ENCODE data around the gene NINJ1.
"Not testable (repeated sequence)": the region's sequence is repeated elsewhere in the genome, so short reads cannot be mapped to it uniquely, and the experiment has no call there.

Gene NINJ1

DNA sequence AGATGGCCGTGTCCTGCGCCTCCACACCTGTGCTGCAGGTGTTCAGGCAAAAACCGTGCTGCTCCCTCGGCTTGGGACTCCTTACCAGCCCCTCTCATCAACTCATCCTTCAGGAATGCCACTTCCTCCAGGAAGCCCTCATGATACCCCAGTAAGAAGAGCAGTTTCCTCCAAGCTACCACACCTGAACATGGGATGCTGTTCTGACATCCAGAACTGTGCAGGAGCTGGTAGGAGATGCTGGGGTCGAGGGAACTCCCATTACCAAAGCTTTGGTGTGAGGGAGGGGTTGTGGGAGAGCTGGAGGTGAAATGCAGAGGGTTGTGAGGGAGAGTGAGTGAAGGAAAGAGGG lies 19.1 kb downstream of the NINJ1 start:
- Mint-ChIP-seq H3K4me3 (peak overlapping the region; percentile 52), H3K27ac (peak overlapping the region; percentile 93), H3K9me3 (no peaks in the 10 kb centered on the region), H3K4me1 (peaks cover 46 to 68% of the 10 kb centered on the region in 2 donors), H3K36me3 (peaks cover 29 to 51% of the 10 kb centered on the region in 2 donors), H3K27me3 (no peaks in the 10 kb centered on the region)
- DNase-seq = no peak
- ATAC-seq (replicated peaks) = no peak

DNA sequence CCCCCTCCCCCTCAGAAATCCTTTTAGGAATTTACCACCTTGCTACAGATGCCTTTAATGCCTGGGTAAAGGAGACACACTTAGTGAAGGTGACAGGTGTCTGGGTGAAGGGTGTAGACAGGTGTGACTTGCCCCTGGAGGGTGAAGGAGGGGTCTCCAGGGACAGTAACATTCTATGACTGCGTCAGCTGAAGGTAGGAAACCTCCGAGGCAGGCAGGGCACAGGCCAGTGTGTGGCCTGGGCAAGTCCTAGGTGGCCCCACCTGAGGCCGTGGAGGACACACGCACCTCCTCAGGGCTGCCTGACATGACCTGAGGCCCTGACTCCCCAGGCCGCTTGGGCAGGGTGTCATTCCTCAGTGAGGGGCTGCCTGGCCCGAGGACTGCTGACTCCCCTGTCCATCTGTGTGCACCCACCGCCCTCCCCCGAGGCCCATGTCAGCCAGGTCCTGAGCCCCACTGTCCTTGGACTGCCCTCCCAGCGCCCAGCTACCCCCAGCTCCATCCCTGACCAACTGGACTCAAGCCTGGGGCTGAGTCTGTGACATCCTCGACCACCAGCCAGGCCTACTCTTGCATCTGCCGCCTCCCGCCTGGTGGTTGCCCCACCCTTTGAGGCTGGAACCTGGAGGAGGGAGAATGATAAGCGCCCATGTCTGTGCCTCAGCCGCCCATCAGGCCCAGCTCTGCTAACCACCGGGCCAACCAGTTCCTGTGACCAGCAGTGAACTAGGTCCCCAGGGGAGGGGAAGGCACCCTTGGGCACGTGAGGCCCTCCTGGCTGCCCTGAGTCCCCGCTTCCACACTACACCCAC lies 19.7 kb downstream of the NINJ1 start:
- no peak for ATAC-seq (replicated peaks)
- Mint-ChIP-seq H3K9me3 (no peaks in the 10 kb centered on the region), H3K36me3 (peaks cover 26 to 46% of the 10 kb centered on the region in 2 donors), H3K4me3 (peak overlapping the region; percentile 19 to 52), H3K27ac (peak overlapping the region; percentile 93), H3K27me3 (no peaks in the 10 kb centered on the region), H3K4me1 (peaks cover 40 to 66% of the 10 kb centered on the region in 2 donors)
- no peak for DNase-seq

- Mint-ChIP-seq H3K4me3 (peak overlapping the region; percentile 21 to 56), H3K36me3 (peaks cover 29 to 43% of the 10 kb centered on the region in 2 donors), H3K27me3 (no peaks in the 10 kb centered on the region), H3K4me1 (peaks cover 41 to 72% of the 10 kb centered on the region in 2 donors), H3K9me3 (no peaks in the 10 kb centered on the region), H3K27ac (peak overlapping the region; percentile 92)
- ATAC-seq (replicated peaks) (no peak), DNase-seq (no peak)
Observed at GRCh38 chr9:93112864-93113389, 21.1 kb downstream of the NINJ1 start.

DNA sequence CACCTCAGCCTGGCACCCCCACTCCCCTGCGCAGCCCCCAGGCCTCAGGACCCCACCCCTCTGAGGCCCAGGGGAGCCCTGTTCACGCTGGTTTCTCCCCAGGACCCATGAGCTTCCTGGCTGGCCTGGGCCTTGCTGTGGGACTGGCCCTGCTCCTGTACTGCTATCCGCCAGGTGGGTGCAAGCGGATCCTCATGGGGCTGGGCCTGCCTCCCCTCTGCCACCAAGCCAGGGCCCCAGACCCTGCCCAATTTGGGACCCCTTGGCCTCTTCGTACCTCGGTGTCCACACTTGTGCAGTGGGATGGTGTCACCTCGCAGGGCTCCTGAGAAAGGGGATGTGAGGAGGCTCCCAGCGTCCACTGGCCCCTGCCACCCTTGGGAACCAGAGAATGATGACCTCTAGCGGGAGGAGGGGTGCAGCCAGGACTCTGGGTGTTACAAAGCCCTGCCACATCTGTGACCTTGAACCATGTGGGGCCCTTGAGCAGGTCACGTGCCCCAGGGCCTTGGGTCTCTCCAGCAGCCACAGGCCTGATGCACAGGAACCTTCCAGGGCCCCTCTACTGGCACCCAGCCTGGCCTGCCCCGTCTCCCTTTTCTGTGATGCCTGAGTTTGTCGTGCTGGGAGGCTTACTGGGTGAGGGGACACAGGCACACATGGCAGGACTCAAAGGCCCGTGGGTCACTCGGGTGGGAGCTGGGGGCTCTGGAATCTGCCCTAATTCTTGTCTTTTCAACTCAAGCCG lies 21.8 kb downstream of the NINJ1 start:
- Mint-ChIP-seq H3K27ac (peak overlapping the region; percentile 92), H3K36me3 (peaks cover 29 to 48% of the 10 kb centered on the region in 2 donors), H3K9me3 (no peaks in the 10 kb centered on the region), H3K4me1 (peaks cover 43 to 78% of the 10 kb centered on the region in 2 donors), H3K27me3 (no peaks in the 10 kb centered on the region), H3K4me3 (peak overlapping the region; percentile 4 to 32)
- DNase-seq (no peak), ATAC-seq (replicated peaks) (peak; percentile 1 to 2)

- Mint-ChIP-seq H3K27me3 (no peaks in the 10 kb centered on the region), H3K9me3 (no peaks in the 10 kb centered on the region), H3K36me3 (peaks cover 29 to 52% of the 10 kb centered on the region in 2 donors), H3K4me1 (peaks cover 43 to 85% of the 10 kb centered on the region in 2 donors), H3K4me3 (peak overlapping the region; percentile 4 to 32), H3K27ac (peak overlapping the region; percentile 92)
- DNase-seq = peak; percentile 61
- ATAC-seq (replicated peaks) = peak; percentile 82 to 86
Observed at GRCh38 chr9:93111371-93112115, 22.5 kb downstream of the NINJ1 start.

DNA sequence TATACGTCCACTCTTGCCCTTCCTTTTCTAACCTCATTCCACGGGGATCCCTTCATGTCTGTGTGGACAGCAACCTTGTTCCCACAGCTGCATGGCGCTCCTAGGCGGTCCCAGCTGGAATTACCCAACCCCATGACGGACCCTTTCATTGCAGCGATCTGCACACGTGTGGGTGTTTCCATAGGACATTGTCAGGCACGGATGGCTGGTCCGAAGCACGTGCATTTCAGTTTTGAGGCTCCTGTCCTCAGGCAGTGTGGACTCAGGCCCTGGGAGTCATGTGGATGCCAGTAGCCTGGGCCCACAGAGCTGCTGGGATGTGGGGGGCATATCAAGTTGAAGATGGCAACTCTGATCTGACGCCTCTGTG lies 23.1 kb downstream of the NINJ1 start:
- Mint-ChIP-seq H3K4me1 (peaks cover 43 to 87% of the 10 kb centered on the region in 2 donors), H3K27ac (peak overlapping the region; percentile 92), H3K27me3 (no peaks in the 10 kb centered on the region), H3K36me3 (peaks cover 29 to 52% of the 10 kb centered on the region in 2 donors), H3K9me3 (no peaks in the 10 kb centered on the region), H3K4me3 (peak overlapping the region; percentile 32 to 37)
- no peak for DNase-seq
- peak in 1 of 2 donors; percentile 3 for ATAC-seq (replicated peaks)

- ATAC-seq (replicated peaks) (peak in 1 of 2 donors; percentile 4), DNase-seq (no peak)
- H3K4me3 Mint-ChIP-seq = peak overlapping the region; percentile 32 to 37
- H3K27me3 Mint-ChIP-seq = no peaks in the 10 kb centered on the region
- H3K36me3 Mint-ChIP-seq = peaks cover 31 to 56% of the 10 kb centered on the region in 2 donors
- H3K4me1 Mint-ChIP-seq = peaks cover 45 to 93% of the 10 kb centered on the region in 2 donors
- peak overlapping the region; percentile 92 for H3K27ac Mint-ChIP-seq
- no peaks in the 10 kb centered on the region for H3K9me3 Mint-ChIP-seq
Observed at GRCh38 chr9:93110311-93110855, 23.7 kb downstream of the NINJ1 start.

- H3K4me1 Mint-ChIP-seq = peaks cover 35 to 75% of the 10 kb centered on the region in 2 donors
- peaks cover 2 to 8% of the 10 kb centered on the region in 2 donors for H3K9me3 Mint-ChIP-seq
- peak overlapping the region in 1 of 2 donors; percentile 28 for H3K4me3 Mint-ChIP-seq
- DNase-seq (no peak), ATAC-seq (replicated peaks) (peak; percentile 56 to 61)
- peaks cover 31 to 59% of the 10 kb centered on the region in 2 donors for H3K36me3 Mint-ChIP-seq
- peak overlapping the region; percentile 37 for H3K27ac Mint-ChIP-seq
- H3K27me3 Mint-ChIP-seq = no peaks in the 10 kb centered on the region
Observed at GRCh38 chr9:93108291-93109041, 25.6 kb downstream of the NINJ1 start.

- Mint-ChIP-seq H3K4me3 (no peak overlapping the region), H3K27me3 (no peaks in the 10 kb centered on the region), H3K9me3 (peaks cover 2 to 8% of the 10 kb centered on the region in 2 donors), H3K36me3 (peaks cover 31 to 55% of the 10 kb centered on the region in 2 donors), H3K4me1 (peaks cover 34 to 69% of the 10 kb centered on the region in 2 donors), H3K27ac (no peak overlapping the region)
- DNase-seq = no peak
- ATAC-seq (replicated peaks) = no peak
Observed at GRCh38 chr9:93107825-93108161, 26.3 kb downstream of the NINJ1 start.

- Mint-ChIP-seq H3K27ac (no peak overlapping the region), H3K9me3 (peaks cover 2 to 8% of the 10 kb centered on the region in 2 donors), H3K4me3 (no peak overlapping the region), H3K36me3 (peaks cover 31 to 50% of the 10 kb centered on the region in 2 donors), H3K4me1 (peaks cover 32 to 64% of the 10 kb centered on the region in 2 donors), H3K27me3 (no peaks in the 10 kb centered on the region)
- DNase-seq (no peak), ATAC-seq (replicated peaks) (no peak)
Observed at GRCh38 chr9:93107151-93107824, 26.8 kb downstream of the NINJ1 start.

DNA sequence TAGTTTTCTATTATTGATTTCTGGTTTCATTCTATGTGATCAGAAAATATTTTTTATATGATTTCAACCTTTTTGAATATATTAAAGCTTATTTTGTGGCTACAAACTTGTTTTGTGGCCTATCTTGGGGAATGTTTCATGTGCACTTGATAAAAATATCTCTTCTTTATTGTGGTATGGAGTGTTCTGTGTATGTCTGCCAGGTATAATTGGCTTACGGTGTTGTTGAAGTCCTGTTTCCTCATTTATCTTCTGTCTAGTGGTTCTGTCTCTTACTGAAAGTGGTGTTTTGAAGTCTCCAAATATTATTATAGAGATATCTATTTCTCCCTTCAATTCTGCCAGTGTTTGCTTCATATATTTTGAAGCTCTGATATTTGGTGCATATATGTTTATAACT lies 28.4 kb downstream of the NINJ1 start:
- no peak for ATAC-seq (replicated peaks)
- Mint-ChIP-seq H3K27me3 (no peaks in the 10 kb centered on the region), H3K27ac (no peak overlapping the region), H3K4me3 (no peak overlapping the region), H3K36me3 (peaks cover 22 to 43% of the 10 kb centered on the region in 2 donors), H3K4me1 (peaks cover 18 to 47% of the 10 kb centered on the region in 2 donors), H3K9me3 (peaks cover 2 to 8% of the 10 kb centered on the region in 2 donors)
- DNase-seq = no peak

DNA sequence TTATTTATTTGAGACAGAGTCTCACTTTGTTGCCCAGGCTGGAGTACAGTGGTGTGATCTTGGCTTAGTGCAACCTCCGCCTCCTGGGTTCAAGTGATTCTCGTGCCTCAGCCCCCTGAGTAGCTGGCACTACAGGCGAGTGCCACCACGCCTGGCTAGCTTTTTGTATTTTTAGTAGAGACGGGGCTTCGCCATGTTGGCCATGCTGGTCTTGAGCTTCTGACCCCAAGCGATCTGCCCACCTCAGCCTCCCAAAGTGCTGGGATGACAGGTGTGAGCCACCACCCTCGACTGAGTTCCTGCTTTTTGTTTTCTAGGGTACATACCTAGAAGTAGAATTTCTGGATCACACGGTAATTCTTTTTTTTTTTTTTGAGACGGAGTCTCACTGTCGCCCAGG lies 33.0 kb downstream of the NINJ1 start:
- not testable (repeated sequence) for ATAC-seq (replicated peaks)

DNA sequence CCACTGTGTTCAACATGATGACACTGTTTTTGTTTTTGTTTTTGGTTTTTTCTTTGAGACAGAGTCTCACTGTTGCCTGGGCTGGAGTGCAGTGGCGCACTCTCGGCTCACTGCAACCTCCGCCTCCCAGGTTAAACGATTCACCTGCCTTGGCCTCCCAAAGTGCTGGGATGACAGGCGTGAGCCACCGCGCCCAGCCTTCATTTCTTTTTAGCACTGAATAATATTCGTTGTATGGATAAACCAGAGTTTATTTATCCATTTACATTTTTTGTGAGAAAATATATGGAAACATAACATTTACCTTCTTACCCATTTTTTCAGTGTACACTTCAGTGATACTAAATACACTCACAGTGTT lies 33.8 kb downstream of the NINJ1 start:
- Mint-ChIP-seq H3K36me3 (peaks cover 12 to 21% of the 10 kb centered on the region in 2 donors), H3K27ac (no peak overlapping the region), H3K4me1 (peaks cover 22 to 38% of the 10 kb centered on the region in 2 donors), H3K27me3 (no peaks in the 10 kb centered on the region), H3K9me3 (peaks cover 2 to 8% of the 10 kb centered on the region in 2 donors), H3K4me3 (no peak overlapping the region)
- ATAC-seq (replicated peaks) = no peak
- DNase-seq = no peak

More for the DNA sequence above, 33.0 kb downstream of the NINJ1 start:
- H3K27ac Mint-ChIP-seq, H3K27me3 Mint-ChIP-seq, H3K4me3 Mint-ChIP-seq, DNase-seq, H3K9me3 Mint-ChIP-seq: not testable (repeated sequence)
- H3K4me1 Mint-ChIP-seq = peaks cover 24 to 45% of the 10 kb centered on the region in 2 donors
- peaks cover 14 to 25% of the 10 kb centered on the region in 2 donors for H3K36me3 Mint-ChIP-seq

Measured in stimulated activated naive B cell treated with anti-CD40 and anti-IgM and Interleukin-4, amounts not matched to agents 10 μg/mL and 1 μg/mL and 100 μg/mL, for 72 hours (primary cell).